Testis (tissue), 2 donors: Measurements from ENCODE around the gene PIP4P1.

Source experiments
- CTCF ChIP-seq, 3 experiments: fragments of 450-650 bp in 2 of 3; fragments of 200-600 bp in 1 of 3; sonication (generic) in 1 of 3; IDR thresholded peaks; one replicate each; pipeline ENCODE4 v1.5.1; 2016 to 2019; ENCODE audit warnings: antibody characterized with exemption in 3 of 3, mild to moderate bottlenecking in 2 of 3, moderate library complexity in 1 of 3
- POLR2A ChIP-seq: fragments of 450-650 bp; IDR thresholded peaks from one replicate; pipeline ENCODE4 v1.6.1; 2017; ENCODE audit warnings: antibody characterized with exemption, mild to moderate bottlenecking, moderate library complexity

GRCh38 chr14:20413744-20414082 is 47.5 kb downstream of the PIP4P1 start:
- no peak for TF ChIP-seq CTCF (IDR thresholded peaks at IDR 0.05)
- TF ChIP-seq POLR2A: no peak
